ENCODE measurements around the gene KLF13.

DNA sequence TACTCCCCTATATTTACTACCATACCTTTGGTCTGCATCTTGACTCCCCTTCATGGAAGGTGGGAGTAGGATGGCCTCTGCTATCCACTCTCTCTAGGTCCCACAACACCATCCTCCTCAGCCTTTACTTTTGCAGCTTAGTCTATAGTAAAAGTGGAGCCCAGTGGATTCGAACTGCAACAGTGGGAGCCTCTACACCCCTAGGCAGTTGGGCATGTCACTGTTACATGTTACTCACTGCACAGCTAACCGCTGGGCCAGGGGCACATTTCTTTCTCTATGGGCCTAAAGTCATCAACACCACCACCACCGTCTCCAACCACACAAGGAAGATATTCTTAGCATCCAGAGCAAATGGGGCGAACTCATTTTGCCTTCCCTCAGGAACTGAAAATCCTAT, 62.9 kb downstream of the KLF13 start:
- TF ChIP-seq, protein P1, sequence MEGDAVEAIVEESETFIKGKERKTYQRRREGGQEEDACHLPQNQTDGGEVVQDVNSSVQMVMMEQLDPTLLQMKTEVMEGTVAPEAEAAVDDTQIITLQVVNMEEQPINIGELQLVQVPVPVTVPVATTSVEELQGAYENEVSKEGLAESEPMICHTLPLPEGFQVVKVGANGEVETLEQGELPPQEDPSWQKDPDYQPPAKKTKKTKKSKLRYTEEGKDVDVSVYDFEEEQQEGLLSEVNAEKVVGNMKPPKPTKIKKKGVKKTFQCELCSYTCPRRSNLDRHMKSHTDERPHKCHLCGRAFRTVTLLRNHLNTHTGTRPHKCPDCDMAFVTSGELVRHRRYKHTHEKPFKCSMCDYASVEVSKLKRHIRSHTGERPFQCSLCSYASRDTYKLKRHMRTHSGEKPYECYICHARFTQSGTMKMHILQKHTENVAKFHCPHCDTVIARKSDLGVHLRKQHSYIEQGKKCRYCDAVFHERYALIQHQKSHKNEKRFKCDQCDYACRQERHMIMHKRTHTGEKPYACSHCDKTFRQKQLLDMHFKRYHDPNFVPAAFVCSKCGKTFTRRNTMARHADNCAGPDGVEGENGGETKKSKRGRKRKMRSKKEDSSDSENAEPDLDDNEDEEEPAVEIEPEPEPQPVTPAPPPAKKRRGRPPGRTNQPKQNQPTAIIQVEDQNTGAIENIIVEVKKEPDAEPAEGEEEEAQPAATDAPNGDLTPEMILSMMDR (IDR thresholded peaks at IDR 0.05; ENCODE audit: low read length): no peak
- TF ChIP-seq EZH2 (optimal IDR thresholded peaks at IDR 0.05; ENCODE audit: low read depth, low read length): no peak
